ENCODE data around the gene NXPE4.

The NXPE4 gene

GRCh38 chr11:114623720-114624119 is 28.1 kb upstream of the NXPE4 start:
- TF ChIP-seq EZH2phosphoT487 (IDR thresholded peaks at IDR 0.05; ENCODE audit: low read depth) (no peak), CTCF (IDR thresholded peaks at IDR 0.05; ENCODE audit: low read depth, low read length) (no peak)
- Histone ChIP-seq H3K27ac (ENCODE audit: low read length) (no peak overlapping the region), H3K9ac (ENCODE audit: low read length) (no peak overlapping the region), H2AFZ (ENCODE audit: low read depth, low read length) (no peak overlapping the region), H3K79me2 (ENCODE audit: low read length) (no peaks in the 10 kb centered on the region), H3K9me3 (ENCODE audit: insufficient read depth, low read length) (no peaks in the 10 kb centered on the region), H3K4me2 (ENCODE audit: low read length) (no peak overlapping the region), H3K27me3 (ENCODE audit: low read depth, low read length) (no peaks in the 10 kb centered on the region), H3K4me1 (ENCODE audit: low read length) (no peaks in the 10 kb centered on the region), H3K4me3 (ENCODE audit: low read length) (no peak overlapping the region), H3K36me3 (replicated peaks; ENCODE audit: low read depth, low read length) (no peaks in the 10 kb centered on the region), H4K20me1 (ENCODE audit: insufficient read depth, low read length) (no peaks in the 10 kb centered on the region)

GRCh38 chr11:114622858-114623257 is 27.3 kb upstream of the NXPE4 start:
- TF ChIP-seq EZH2phosphoT487 (IDR thresholded peaks at IDR 0.05; ENCODE audit: low read depth) (no peak), CTCF (IDR thresholded peaks at IDR 0.05; ENCODE audit: low read depth, low read length) (no peak)
- Histone ChIP-seq H3K9me3 (ENCODE audit: insufficient read depth, low read length) (no peaks in the 10 kb centered on the region), H3K79me2 (ENCODE audit: low read length) (no peaks in the 10 kb centered on the region), H3K4me3 (ENCODE audit: low read length) (no peak overlapping the region), H3K9ac (ENCODE audit: low read length) (no peak overlapping the region), H3K36me3 (replicated peaks; ENCODE audit: low read depth, low read length) (no peaks in the 10 kb centered on the region), H4K20me1 (ENCODE audit: insufficient read depth, low read length) (no peaks in the 10 kb centered on the region), H3K4me1 (ENCODE audit: low read length) (no peaks in the 10 kb centered on the region), H3K27ac (ENCODE audit: low read length) (no peak overlapping the region), H3K27me3 (ENCODE audit: low read depth, low read length) (no peaks in the 10 kb centered on the region), H3K4me2 (ENCODE audit: low read length) (no peak overlapping the region), H2AFZ (ENCODE audit: low read depth, low read length) (no peak overlapping the region)

- TF ChIP-seq CTCF (IDR thresholded peaks at IDR 0.05; ENCODE audit: low read depth, low read length) (no peak), EZH2phosphoT487 (IDR thresholded peaks at IDR 0.05; ENCODE audit: low read depth) (no peak)
- H3K9me3 ChIP-seq (ENCODE audit: insufficient read depth, low read length), result no peaks in the 10 kb centered on the region
- no peaks in the 10 kb centered on the region for H3K4me1 ChIP-seq (ENCODE audit: low read length)
These were observed 26.6 kb upstream of the NXPE4 start for GRCh38 chr11:114621950-114622809.

GRCh38 chr11:114621072-114621471 is 25.5 kb upstream of the NXPE4 start:
- no peak for TF ChIP-seq EZH2phosphoT487 (IDR thresholded peaks at IDR 0.05; ENCODE audit: low read depth)
- no peak for TF ChIP-seq CTCF (IDR thresholded peaks at IDR 0.05; ENCODE audit: low read depth, low read length)
- Histone ChIP-seq H3K4me3 (ENCODE audit: low read length) (no peak overlapping the region), H3K4me1 (ENCODE audit: low read length) (no peaks in the 10 kb centered on the region), H3K27ac (ENCODE audit: low read length) (no peak overlapping the region), H2AFZ (ENCODE audit: low read depth, low read length) (no peak overlapping the region), H3K9ac (ENCODE audit: low read length) (no peak overlapping the region), H3K36me3 (replicated peaks; ENCODE audit: low read depth, low read length) (no peaks in the 10 kb centered on the region), H3K9me3 (ENCODE audit: insufficient read depth, low read length) (no peaks in the 10 kb centered on the region), H4K20me1 (ENCODE audit: insufficient read depth, low read length) (no peaks in the 10 kb centered on the region), H3K79me2 (ENCODE audit: low read length) (no peaks in the 10 kb centered on the region), H3K27me3 (ENCODE audit: low read depth, low read length) (no peaks in the 10 kb centered on the region), H3K4me2 (ENCODE audit: low read length) (no peak overlapping the region)

More at GRCh38 chr11:114621950-114622809, 26.6 kb upstream of the NXPE4 start:
- H4K20me1 ChIP-seq (ENCODE audit: insufficient read depth, low read length), result no peaks in the 10 kb centered on the region
- no peaks in the 10 kb centered on the region for H3K27me3 ChIP-seq (ENCODE audit: low read depth, low read length)
- H2AFZ ChIP-seq (ENCODE audit: low read depth, low read length), result no peak overlapping the region
- no peak overlapping the region for H3K4me3 ChIP-seq (ENCODE audit: low read length)
- no peaks in the 10 kb centered on the region for H3K79me2 ChIP-seq (ENCODE audit: low read length)
- no peak overlapping the region for H3K4me2 ChIP-seq (ENCODE audit: low read length)
- H3K36me3 ChIP-seq (replicated peaks; ENCODE audit: low read depth, low read length), result no peaks in the 10 kb centered on the region
- no peak overlapping the region for H3K9ac ChIP-seq (ENCODE audit: low read length)
- no peak overlapping the region for H3K27ac ChIP-seq (ENCODE audit: low read length)
